HepG2 (cell line): Measurements from ENCODE around the gene PA2G4. TPM values are rescaled to one million over a fixed set of nuclear protein-coding genes. Genes with fewer than 3 reads are reported as not detected.

Experiments used
- ATAC-seq: fragments of 200-7000 bp; cut with Tn5 transposase; 3 replicates; pipeline ENCODE4 v1.9.1; 2020; ENCODE audit warnings: mild to moderate bottlenecking, moderate library complexity
- BruUV-seq: library from RNA; stranded (reverse); fragments of 400-500 nt; replicated peaks from 2 replicates; lab custom pipeline; 2021; lab: Mats Ljungman, UMichigan
- CTCF ChIA-PET: fragments of 300-600 bp; formaldehyde crosslinking; extraction: SDS; loops from one replicate; lab custom pipeline; 2021; ENCODE audit warnings: low total read pairs, inconsistent platforms, low intra/inter-chr PET ratio; lab: Yijun Ruan, JAX
- POLR2A ChIA-PET: fragments of 350-600 bp; sonication (Branson Sonifier 250); formaldehyde crosslinking; loops from one replicate; lab custom pipeline; 2020; ENCODE audit warnings: antibody characterized with exemption, inconsistent platforms; lab: Yijun Ruan, JAX
- DNase-seq: peaks from one replicate; pipeline ENCODE4 v3.0.0-alpha.2; 2015; ENCODE audit warnings: low spot score
- FAIRE-seq: peaks from 3 replicates; lab custom pipeline; 2011; peaks lifted over from hg19 to GRCh38; lab: Jason Lieb, UNC
- H2AFZ ChIP-seq: one replicate; pipeline ENCODE4 v1.6.1; 2011; ENCODE audit warnings: low read length, inconsistent platforms
- H3K27ac ChIP-seq: fragments of 300-600 bp; 3 replicates; pipeline ENCODE4 v1.8.0; 2011; ENCODE audit warnings: mixed run types, mild to moderate bottlenecking, mixed read lengths, low read length, inconsistent platforms; ENCODE audit not compliant: insufficient read depth; ENCODE audit errors: extremely low read length
- H3K27me3 ChIP-seq, 2 experiments: fragments of 200-600 bp in 1 of 2; 2 replicates in 1 of 2; 3 replicates in 1 of 2; pipeline versions ENCODE4 v1.6.0 to v1.8.0; 2011; ENCODE audit warnings: low read length in 2 of 2, mild to moderate bottlenecking in 2 of 2, moderate library complexity in 2 of 2, inconsistent platforms in 1 of 2; ENCODE audit not compliant: insufficient read depth in 2 of 2, control insufficient read depth in 1 of 2
- H3K36me3 ChIP-seq, 2 experiments: fragments of 200-600 bp in 1 of 2; replicated peaks in 1 of 2; 2 replicates in 1 of 2; 3 replicates in 1 of 2; pipeline versions ENCODE4 v1.5.1 to v1.8.0; 2011; ENCODE audit warnings: low read length in 2 of 2, inconsistent platforms in 1 of 2; ENCODE audit not compliant: insufficient read depth in 2 of 2, control insufficient read depth in 1 of 2
- H3K4me1 ChIP-seq: 2 replicates; pipeline ENCODE4 v1.5.1; 2012; ENCODE audit warnings: low read length, inconsistent platforms; ENCODE audit not compliant: insufficient read depth
- H3K4me2 ChIP-seq: 2 replicates; pipeline ENCODE4 v1.6.0; 2011; ENCODE audit warnings: low read depth, low read length, inconsistent platforms
- H3K4me3 ChIP-seq, 3 experiments: fragments of 200-600 bp in 1 of 3; sonication (generic), shearing (Covaris generic) in 1 of 3; replicated peaks in 1 of 3; 2 replicates each; pipeline ENCODE4 v1.5.1; 2011 to 2016; ENCODE audit warnings: low read length in 3 of 3, inconsistent platforms in 2 of 3, low read depth in 2 of 3, mild to moderate bottlenecking in 2 of 3, control low read depth in 1 of 3, mixed read lengths in 1 of 3; ENCODE audit not compliant: insufficient read depth in 1 of 3
- H3K79me2 ChIP-seq: one replicate; pipeline ENCODE4 v1.6.1; 2011; ENCODE audit warnings: low read length, inconsistent platforms; ENCODE audit not compliant: insufficient read depth
- H3K9ac ChIP-seq: 2 replicates; pipeline ENCODE4 v1.6.0; 2011; ENCODE audit warnings: mild to moderate bottlenecking, low read depth, low read length, inconsistent platforms; ENCODE audit not compliant: insufficient read depth
- H3K9me3 ChIP-seq: 2 replicates; pipeline ENCODE4 v1.5.1; 2012; ENCODE audit warnings: mild to moderate bottlenecking, low read length
- H4K20me1 ChIP-seq: 2 replicates; pipeline ENCODE4 v1.6.0; 2011; ENCODE audit warnings: inconsistent platforms, mild to moderate bottlenecking, low read length, moderate library complexity; ENCODE audit not compliant: insufficient read depth
- ATF4 ChIP-seq, 2 experiments: fragments of 450-650 bp in 1 of 2; sonication (generic) in 1 of 2; formaldehyde crosslinking; IDR thresholded peaks; 2 replicates each; pipeline versions ENCODE4 v1.5.0 to v1.8.0; 2020 to 2022; ENCODE audit warnings: mild to moderate bottlenecking in 1 of 2, missing genetic modification reagents in 1 of 2
- HNRNPH1 ChIP-seq: fragments of 200-400 bp; formaldehyde crosslinking; optimal IDR thresholded peaks from 2 replicates; pipeline ENCODE3; 2017; ENCODE audit warnings: mild to moderate bottlenecking, low read depth, low read length
- HNRNPUL1 ChIP-seq: fragments of 200-400 bp; formaldehyde crosslinking; IDR thresholded peaks from 2 replicates; pipeline ENCODE4 v1.6.1; 2017; ENCODE audit warnings: low read depth, mild to moderate bottlenecking, low read length, moderate library complexity
- IRF1 ChIP-seq: sonication (generic); formaldehyde crosslinking; IDR thresholded peaks from 2 replicates; pipeline ENCODE4 v1.4.0; 2020; ENCODE audit warnings: low read depth, mild to moderate bottlenecking, missing genetic modification reagents
- MAF1 ChIP-seq: sonication (generic); formaldehyde crosslinking; IDR thresholded peaks from 2 replicates; pipeline ENCODE4 v1.5.0; 2020; ENCODE audit warnings: missing genetic modification reagents, borderline replicate concordance
- MXD3 ChIP-seq: IDR thresholded peaks from 2 replicates; pipeline ENCODE4 v1.6.1; 2016; ENCODE audit warnings: mild to moderate bottlenecking, missing biosample characterization, missing genetic modification reagents
- MYC ChIP-seq: sonication (generic); formaldehyde crosslinking; IDR thresholded peaks from 2 replicates; pipeline ENCODE4 v1.9.0; 2021; ENCODE audit warnings: missing genetic modification reagents, borderline replicate concordance
- NONO ChIP-seq, 2 experiments: fragments of 450-650 bp in 1 of 2; sonication (generic) in 1 of 2; formaldehyde crosslinking in 1 of 2; IDR thresholded peaks in 1 of 2; conservative IDR thresholded peaks in 1 of 2; 2 replicates each; pipeline versions ENCODE4 v1.6.1 to v1.8.0; 2017 to 2022; ENCODE audit warnings: mild to moderate bottlenecking in 1 of 2, missing genetic modification reagents in 1 of 2, moderate library complexity in 1 of 2
- PCBP1 ChIP-seq: fragments of 200-400 bp; formaldehyde crosslinking; IDR thresholded peaks from 2 replicates; pipeline ENCODE4 v1.6.1; 2017; ENCODE audit warnings: mild to moderate bottlenecking, low read depth, low read length, borderline replicate concordance
- RBAK ChIP-seq: sonication (generic); formaldehyde crosslinking; IDR thresholded peaks from 2 replicates; pipeline ENCODE4 v1.5.1; 2020; ENCODE audit warnings: mild to moderate bottlenecking, missing genetic modification reagents
- REPIN1 ChIP-seq: sonication (generic); formaldehyde crosslinking; IDR thresholded peaks from 2 replicates; pipeline ENCODE4 v1.8.0; 2022; ENCODE audit warnings: missing genetic modification reagents, low read depth, mild to moderate bottlenecking, borderline replicate concordance
- SP4 ChIP-seq: sonication (generic); formaldehyde crosslinking; IDR thresholded peaks from 2 replicates; pipeline ENCODE4 v1.8.1; 2023; ENCODE audit warnings: mild to moderate bottlenecking, missing genetic modification reagents
- SRY ChIP-seq: sonication (generic); formaldehyde crosslinking; IDR thresholded peaks from 2 replicates; pipeline ENCODE4 v1.8.0; 2022; ENCODE audit warnings: mild to moderate bottlenecking, missing genetic modification reagents
- TCF12 ChIP-seq, 2 experiments: fragments of 450-650 bp in 1 of 2; sonication (generic) in 1 of 2; formaldehyde crosslinking in 1 of 2; IDR thresholded peaks; 2 replicates each; pipeline versions ENCODE4 v1.6.1 to v1.8.0; 2017 to 2022; ENCODE audit warnings: antibody characterized with exemption in 1 of 2, mild to moderate bottlenecking in 1 of 2, missing genetic modification reagents in 1 of 2, moderate library complexity in 1 of 2
- TEAD2 ChIP-seq: sonication (generic); formaldehyde crosslinking; IDR thresholded peaks from 2 replicates; pipeline ENCODE4 v1.9.0; 2021; ENCODE audit warnings: missing genetic modification reagents
- ZFP82 ChIP-seq: sonication (generic); formaldehyde crosslinking; IDR thresholded peaks from 2 replicates; pipeline ENCODE4 v1.5.1; 2020; ENCODE audit warnings: mild to moderate bottlenecking, missing genetic modification reagents, borderline replicate concordance
- ZNF256 ChIP-seq: sonication (generic); formaldehyde crosslinking; conservative IDR thresholded peaks from 2 replicates; pipeline ENCODE4 v1.4.0; 2020; ENCODE audit warnings: missing genetic modification reagents
- ZNF292 ChIP-seq: sonication (generic); formaldehyde crosslinking; IDR thresholded peaks from 2 replicates; pipeline ENCODE4 v1.8.1; 2022; ENCODE audit warnings: mild to moderate bottlenecking, low read depth, missing genetic modification reagents, borderline replicate concordance
- ZNF501 ChIP-seq: sonication (generic); formaldehyde crosslinking; IDR thresholded peaks from 2 replicates; pipeline ENCODE4 v1.5.1; 2020; ENCODE audit warnings: mild to moderate bottlenecking, moderate library complexity, missing genetic modification reagents
- ZNF543 ChIP-seq: sonication (generic); formaldehyde crosslinking; IDR thresholded peaks from 2 replicates; pipeline ENCODE4 v1.4.0; 2020; ENCODE audit warnings: mild to moderate bottlenecking, missing genetic modification reagents
- ZNF674 ChIP-seq: sonication (generic); formaldehyde crosslinking; IDR thresholded peaks from 2 replicates; pipeline ENCODE4 v1.5.0; 2020; ENCODE audit warnings: low read depth, mild to moderate bottlenecking, missing genetic modification reagents
- ZNF780A ChIP-seq: sonication (generic); formaldehyde crosslinking; IDR thresholded peaks from 2 replicates; pipeline ENCODE4 v1.8.0; 2022; ENCODE audit warnings: mild to moderate bottlenecking, missing genetic modification reagents, moderate library complexity
- ZSCAN25 ChIP-seq: sonication (generic); formaldehyde crosslinking; IDR thresholded peaks from 2 replicates; pipeline ENCODE4 v1.8.0; 2022; ENCODE audit warnings: mild to moderate bottlenecking, missing genetic modification reagents
- WGBS: methylation state at CpG from one replicate; pipeline ENCODE4 v1.1.6; 2017; ENCODE audit warnings: low lambda C conversion rate; 5-methylcytosine and 5-hydroxymethylcytosine counted together
- in situ Hi-C: cut with HindIII; loops from 2 replicates; pipeline ENCODE4 v1.10.0; 2017; ENCODE audit warnings: low pct_unique_long_range_greater_than_20kb; ENCODE audit not compliant: extremely low pct_ligation_motif_present
- intact Hi-C: fragments of 100-400 bp; cut with micrococcal nuclease; formaldehyde crosslinking; loops from one replicate; pipeline ENCODE4 v1.10.0; 2022; ENCODE audit not compliant: unreplicated experiment
- polyA plus RNA-seq, 8 experiments: library from polyadenylated mRNA; depleted of rRNA in 3 of 8; stranded (reverse) in 7 of 8; unstranded in 1 of 8; fragments of >200 nt; fragmentation: Illumina TruSeq in 4 of 8; extraction: Trizol in 4 of 8; gene quantifications; 2 replicates each; pipeline versions ENCODE4 v1.2.1 to v1.2.3, GENCODE V29; 2011 to 2016; ENCODE audit warnings: low read depth in 4 of 8, missing spikeins in 1 of 8, mixed read lengths in 1 of 8; ENCODE audit not compliant: insufficient read depth in 1 of 8
- total RNA-seq, 5 experiments: library from RNA; depleted of rRNA; stranded (reverse); fragments of >200 nt; fragmentation: Illumina TruSeq; extraction: Trizol; gene quantifications; 2 replicates each; pipeline ENCODE4 v1.2.3, GENCODE V29; 2016; ENCODE audit warnings: low read depth in 1 of 5

PA2G4 gene
- total and polyA plus RNA-seq, 2 of the 13 experiments (the other 11 are each of a cell fraction or from before 2014, with no cell fraction given), result 147 to 240 TPM

- Histone ChIP-seq H3K27me3 (no peaks in the 10 kb centered on the region), H2AFZ (no peak overlapping the region), H3K9me3 (no peaks in the 10 kb centered on the region), H3K79me2 (peaks cover 17% of the 10 kb centered on the region), H3K36me3 (peaks cover 6 to 16% of the 10 kb centered on the region in 2 experiments), H3K4me3 (peak overlapping the region; percentile 52 to 89 (median 61); a peak in 5 of 6 replicates), H3K27ac (peak overlapping the region; percentile 65), H3K9ac (peak overlapping the region; percentile 78; the same call in 1 of the 2 replicates), H4K20me1 (no peaks in the 10 kb centered on the region), H3K4me2 (peak overlapping the region; percentile 87), H3K4me1 (peaks cover 74% of the 10 kb centered on the region)
- ATAC-seq (no peak), DNase-seq (no peak), FAIRE-seq (no peak)
- in situ Hi-C loops (loop anchor here (5.0 kb wide), 1 partner anchor 61 kb away; the partner anchor contains the start of gene SMARCC2), intact Hi-C loops (loop anchor here (1.0 to 2.0 kb wide), 3 partner anchors 25 to 62 kb away; partner anchors contain the start of genes MYL6 and SMARCC2)
- POLR2A ChIA-PET, result interaction anchor here (0.9 to 3.8 kb wide), 8 partner anchors 8 to 63 kb away, joined by 3 to 58 read pairs (median 18); partner anchors contain the start of genes MYL6, MYL6B, RPL41 and SMARCC2
- CTCF ChIA-PET, result interaction anchor here (1.2 to 4.2 kb wide), 3 partner anchors 25 to 96 kb away, joined by 3 to 24 read pairs (median 5); partner anchors contain the start of genes MYL6B and SMARCC2
- WGBS, result 21% methylated on average over 3 of the region's 3 CpGs
- no TSS peak for BruUV-seq
- no peak for TF ChIP-seq ZNF780A (CRISPR knock-in tag)
- 0 out of 2 replicates have a peak, but pooled peaks have one; percentile 8 for TF ChIP-seq ZSCAN25 (CRISPR knock-in tag)
- no peak for TF ChIP-seq MYC (CRISPR knock-in tag)
- 0 out of 2 replicates have a peak, but pooled peaks have one; percentile 8 for TF ChIP-seq SP4 (CRISPR knock-in tag)
- no peak for TF ChIP-seq HNRNPH1
- TF ChIP-seq ZNF543 (CRISPR knock-in tag), result no peak
- TF ChIP-seq MAF1 (CRISPR knock-in tag), result no peak
- no peak for TF ChIP-seq SRY (CRISPR knock-in tag)
- TF ChIP-seq IRF1, result no peak
- TF ChIP-seq ZNF292, result no peak
- TF ChIP-seq NONO (IDR thresholded peaks at IDR 0.05), result no peak
- TF ChIP-seq NONO (CRISPR knock-in tag; conservative IDR thresholded peaks at IDR 0.05), result 0 out of 2 replicates have a peak, but pooled peaks have one; percentile 14
- TF ChIP-seq RBAK (CRISPR knock-in tag), result no peak
- no peak for TF ChIP-seq ZNF674 (CRISPR knock-in tag)
- TF ChIP-seq TCF12 (IDR thresholded peaks at IDR 0.05), result no peak
- no peak for TF ChIP-seq TCF12 (CRISPR knock-in tag; IDR thresholded peaks at IDR 0.05)
- no peak for TF ChIP-seq REPIN1 (CRISPR knock-in tag)
- no peak for TF ChIP-seq MXD3 (CRISPR knock-in tag)
- no peak for TF ChIP-seq ZNF256 (CRISPR knock-in tag)
- TF ChIP-seq ATF4 (CRISPR knock-in tag; IDR thresholded peaks at IDR 0.05), result 0 out of 4 replicates have a peak, but pooled peaks of 1 of the 2 experiments have one; percentile 23
- no peak for TF ChIP-seq ZNF501 (CRISPR knock-in tag)
- no peak for TF ChIP-seq TEAD2 (CRISPR knock-in tag)
- no peak for TF ChIP-seq ZFP82 (CRISPR knock-in tag)
- no peak for TF ChIP-seq PCBP1
- no peak for TF ChIP-seq HNRNPUL1
These were observed 22.4 kb downstream of the PA2G4 start for GRCh38 chr12:56126732-56127239.
